ENCODE data around the gene GPBP1L1.
A peak's percentile ranks its signal among the peaks of the same experiment; 100 is the strongest.

GPBP1L1 gene

GRCh38 chr1:45586769-45587168, 99.6 kb downstream of the GPBP1L1 start:
- no peak for DNase-seq (ENCODE audit: low spot score)

- no peak for DNase-seq (ENCODE audit: low spot score)
These were observed 100.7 kb downstream of the GPBP1L1 start for GRCh38 chr1:45585496-45586075.

GRCh38 chr1:45585110-45585426, 101.3 kb downstream of the GPBP1L1 start:
- no peak for DNase-seq (ENCODE audit: low spot score)

GRCh38 chr1:45584351-45585109, 101.8 kb downstream of the GPBP1L1 start:
- DNase-seq (ENCODE audit: low spot score) = peak; percentile 85

GRCh38 chr1:45583666-45584350, 102.5 kb downstream of the GPBP1L1 start, which contains the start of gene NASP:
Gene NASP, plus strand, starts transcription at chr1:45584041. Its CDS starts 106 bp downstream, at chr1:45584147.
- DNase-seq (ENCODE audit: low spot score) = peak; percentile 91

GRCh38 chr1:45583264-45583665, 103.1 kb downstream of the GPBP1L1 start:
- peak; percentile 96 for DNase-seq (ENCODE audit: low spot score)

Measured in CD4-positive, alpha-beta T cell treated with Interleukin-15 for 4 hours (primary cell).